HG02678 (cell line): ENCODE results near the gene CENPL.
"Not testable (repeated sequence)": the region's sequence is repeated elsewhere in the genome, so short reads cannot be mapped to it uniquely, and the experiment has no call there.

Experiments used
- ATAC-seq: cut with Tn5 transposase; IDR thresholded peaks from one replicate; pipeline ENCODE4 v1.9.1; 2021; ENCODE audit warnings: mild to moderate bottlenecking, moderate library complexity; ENCODE audit not compliant: unreplicated experiment

Gene CENPL, protein sequence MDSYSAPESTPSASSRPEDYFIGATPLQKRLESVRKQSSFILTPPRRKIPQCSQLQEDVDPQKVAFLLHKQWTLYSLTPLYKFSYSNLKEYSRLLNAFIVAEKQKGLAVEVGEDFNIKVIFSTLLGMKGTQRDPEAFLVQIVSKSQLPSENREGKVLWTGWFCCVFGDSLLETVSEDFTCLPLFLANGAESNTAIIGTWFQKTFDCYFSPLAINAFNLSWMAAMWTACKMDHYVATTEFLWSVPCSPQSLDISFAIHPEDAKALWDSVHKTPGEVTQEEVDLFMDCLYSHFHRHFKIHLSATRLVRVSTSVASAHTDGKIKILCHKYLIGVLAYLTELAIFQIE

DNA sequence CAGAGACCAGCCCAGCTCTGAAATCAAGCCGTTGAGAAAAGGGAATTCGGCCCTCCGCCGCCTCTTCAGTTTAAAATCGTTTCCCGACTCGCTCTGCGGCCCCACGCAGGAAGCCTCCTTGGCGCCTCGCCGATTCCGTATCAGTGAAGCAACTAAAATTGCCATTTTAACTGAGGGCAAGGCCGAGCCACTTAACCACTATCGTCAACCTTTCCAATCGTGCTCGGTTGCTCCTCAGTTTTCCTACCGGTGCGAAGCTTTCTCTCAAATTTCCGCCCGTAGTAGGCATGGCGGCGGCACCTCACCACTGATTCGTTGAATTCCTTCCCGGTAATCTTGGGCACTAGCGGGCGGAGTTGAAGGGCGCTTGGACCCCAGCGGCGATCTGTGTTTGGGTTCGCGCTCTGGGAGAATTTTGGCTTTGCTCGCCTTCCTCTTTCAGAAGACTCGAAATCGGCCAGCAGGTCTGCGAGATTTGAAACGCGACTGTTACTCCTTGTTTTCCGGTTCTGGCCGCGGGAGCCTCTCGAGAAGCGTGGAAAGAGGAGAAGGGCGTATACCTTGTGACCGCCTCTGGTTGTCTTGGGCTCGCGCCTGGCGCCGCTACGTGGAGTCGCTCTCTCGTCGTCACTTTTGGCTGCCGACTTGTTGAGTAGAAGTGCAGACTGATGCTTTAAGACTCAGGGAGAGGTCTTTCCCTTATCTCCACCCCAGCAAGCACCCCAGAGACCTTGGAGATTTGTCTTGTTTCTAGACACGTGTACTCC is at the start of gene CENPL, which contains the start of gene DARS2:
Gene CENPL (minus strand): TSS at position 569 of the 767 bp plus-strand sequence. CDS start 13,584 bp downstream, outside the sequence.
Gene DARS2 (plus strand): TSS at position 359 of the 767 bp plus-strand sequence. CDS start 557 bp downstream, outside the sequence.
- ATAC-seq: peak; percentile 84

DNA sequence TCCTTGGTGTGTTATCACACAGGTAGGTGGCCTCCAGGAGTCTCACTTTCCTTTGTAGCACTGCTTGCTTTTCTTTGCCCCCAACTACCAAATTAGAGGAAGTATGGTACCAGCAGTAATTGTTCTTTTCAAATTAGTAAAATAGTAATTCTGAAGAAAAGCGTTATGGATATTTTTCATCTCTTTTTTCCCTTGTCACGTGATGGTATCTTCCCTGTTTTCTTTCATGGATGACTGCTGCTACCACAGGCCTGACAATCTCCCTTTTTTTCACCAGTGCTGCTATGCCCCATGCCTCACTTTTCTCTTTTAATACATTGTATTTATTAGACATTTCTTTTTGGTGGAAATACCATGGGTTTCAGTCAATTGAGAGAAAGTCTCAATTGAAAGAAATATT is 46.8 kb upstream of the CENPL start:
- no peak for ATAC-seq

DNA sequence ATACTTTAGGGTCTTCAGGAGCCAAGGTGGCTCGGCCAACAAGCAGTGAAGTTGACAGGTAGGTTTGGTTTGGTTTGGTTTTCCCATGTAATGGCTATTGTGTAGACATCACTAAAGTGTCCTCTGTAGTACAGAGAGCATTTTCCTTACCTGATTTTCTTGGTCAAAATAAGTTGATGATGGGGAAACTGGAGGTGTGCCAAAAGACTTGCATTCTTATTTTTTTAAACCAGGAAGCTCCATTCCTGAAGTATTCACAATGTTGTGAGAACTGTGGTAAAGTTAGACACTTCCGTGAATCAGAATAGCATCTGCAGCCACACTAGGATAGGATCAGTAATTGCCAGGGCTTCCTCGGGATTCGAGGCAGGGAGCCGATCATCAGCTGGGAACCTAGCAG is 46.4 kb upstream of the CENPL start:
- ATAC-seq: no peak

DNA sequence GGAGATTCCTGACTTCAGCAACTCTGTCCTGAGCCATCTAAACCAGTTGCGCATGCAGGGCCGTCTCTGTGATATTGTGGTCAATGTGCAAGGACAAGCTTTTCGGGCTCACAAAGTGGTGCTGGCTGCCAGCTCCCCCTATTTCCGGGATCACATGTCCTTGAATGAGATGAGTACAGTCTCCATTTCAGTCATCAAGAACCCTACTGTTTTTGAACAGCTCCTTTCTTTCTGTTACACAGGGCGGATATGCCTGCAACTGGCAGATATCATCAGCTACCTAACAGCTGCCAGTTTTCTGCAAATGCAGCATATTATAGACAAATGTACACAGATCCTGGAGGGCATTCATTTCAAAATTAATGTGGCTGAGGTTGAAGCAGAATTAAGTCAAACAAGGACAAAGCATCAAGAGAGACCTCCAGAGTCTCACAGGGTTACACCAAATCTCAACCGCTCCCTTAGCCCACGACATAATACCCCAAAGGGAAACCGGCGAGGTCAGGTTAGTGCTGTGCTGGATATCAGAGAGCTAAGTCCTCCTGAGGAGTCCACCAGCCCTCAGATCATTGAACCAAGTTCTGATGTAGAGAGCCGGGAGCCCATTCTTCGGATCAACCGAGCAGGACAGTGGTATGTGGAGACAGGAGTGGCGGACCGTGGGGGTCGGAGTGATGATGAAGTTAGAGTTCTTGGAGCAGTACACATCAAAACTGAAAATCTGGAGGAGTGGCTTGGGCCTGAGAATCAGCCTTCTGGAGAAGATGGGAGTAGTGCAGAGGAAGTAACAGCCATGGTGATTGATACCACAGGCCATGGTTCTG is 45.8 kb upstream of the CENPL start:
- ATAC-seq: no peak

DNA sequence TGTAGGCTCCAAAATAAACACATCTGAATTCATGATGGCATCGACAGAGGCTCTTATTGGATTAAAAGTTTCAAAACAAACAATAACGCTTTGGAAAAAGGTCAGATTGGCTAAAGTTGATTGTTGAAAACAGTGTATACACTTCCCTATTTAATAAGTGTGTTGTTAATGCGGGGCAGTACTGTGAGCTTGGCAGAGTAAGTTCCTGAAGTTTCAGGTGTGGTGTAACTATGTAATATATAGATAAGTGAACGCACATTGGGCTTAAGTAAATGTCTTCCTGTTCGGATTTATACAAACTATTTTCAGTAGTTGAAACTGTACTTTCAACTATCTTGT is 44.3 kb upstream of the CENPL start:
- ATAC-seq: no peak

DNA sequence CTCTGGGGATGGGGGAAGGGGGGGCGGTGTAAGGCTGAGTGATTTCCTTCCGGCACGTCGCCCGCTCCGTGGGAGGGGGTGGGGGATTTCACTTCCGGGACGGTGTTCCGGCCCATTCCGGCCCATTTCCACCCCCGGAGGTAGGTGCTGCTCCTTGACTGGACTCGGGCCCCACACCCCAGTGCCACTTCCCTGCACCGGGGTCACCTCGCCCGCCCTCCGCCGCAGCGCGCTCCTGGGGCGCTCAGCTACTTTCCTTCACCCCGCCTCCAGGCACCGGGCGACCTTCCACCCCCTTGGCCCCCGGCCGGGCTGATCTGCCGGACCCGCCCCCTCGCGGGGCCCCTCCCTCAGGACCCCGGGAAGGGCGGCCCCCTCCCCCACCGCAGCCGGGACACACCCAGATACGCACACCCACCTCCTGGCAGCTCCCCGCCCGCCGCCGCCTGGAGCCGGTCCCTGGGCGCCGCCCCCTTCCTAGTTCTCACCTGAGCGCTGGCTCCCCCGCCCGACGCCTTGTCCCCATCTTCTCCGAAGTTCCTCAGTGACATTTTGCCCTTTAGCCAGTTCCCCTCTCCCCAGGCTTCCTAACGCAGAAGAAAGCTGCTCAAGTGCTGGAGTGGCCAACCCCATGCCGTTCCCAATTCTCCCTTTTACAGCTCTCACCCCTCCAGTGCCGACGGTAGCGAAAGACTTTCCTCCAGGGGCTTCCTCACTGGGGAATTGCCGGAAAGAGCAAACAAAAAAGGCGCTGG is 43.8 kb upstream of the CENPL start, which contains the start of gene ZBTB37:
Gene ZBTB37 (plus strand): TSS at position 115 of the 755 bp plus-strand sequence. CDS start 1,846 bp downstream, outside the sequence.
- ATAC-seq: peak; percentile 63

DNA sequence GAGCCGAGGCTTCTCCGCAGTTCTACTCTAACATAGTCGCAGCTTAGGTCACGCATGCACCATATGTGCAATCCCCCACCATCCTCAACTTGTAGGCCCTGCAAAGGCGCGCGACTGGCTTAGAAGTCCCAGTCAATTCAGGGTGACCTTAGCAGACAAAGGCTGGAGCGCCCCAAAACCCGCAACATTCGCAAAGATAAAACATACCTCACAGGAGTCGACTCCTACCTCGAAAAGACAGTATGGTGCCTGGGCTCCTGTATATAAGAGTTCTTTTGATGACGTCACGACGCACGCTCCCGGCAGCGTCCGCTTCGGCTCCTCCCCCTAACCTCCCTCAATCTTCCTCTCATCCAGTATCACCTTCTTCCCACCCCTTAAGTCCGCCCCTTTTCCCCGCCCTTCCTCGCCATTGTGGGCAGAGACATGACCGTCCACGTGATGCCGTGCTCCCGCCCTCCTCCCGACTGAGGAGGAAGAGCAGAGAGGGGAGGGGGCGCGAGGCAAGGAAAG is 43.1 kb upstream of the CENPL start, which contains the start of gene GAS5:
Gene GAS5 (minus strand): TSS at position 237 of the 513 bp plus-strand sequence.
- peak; percentile 70 for ATAC-seq

DNA sequence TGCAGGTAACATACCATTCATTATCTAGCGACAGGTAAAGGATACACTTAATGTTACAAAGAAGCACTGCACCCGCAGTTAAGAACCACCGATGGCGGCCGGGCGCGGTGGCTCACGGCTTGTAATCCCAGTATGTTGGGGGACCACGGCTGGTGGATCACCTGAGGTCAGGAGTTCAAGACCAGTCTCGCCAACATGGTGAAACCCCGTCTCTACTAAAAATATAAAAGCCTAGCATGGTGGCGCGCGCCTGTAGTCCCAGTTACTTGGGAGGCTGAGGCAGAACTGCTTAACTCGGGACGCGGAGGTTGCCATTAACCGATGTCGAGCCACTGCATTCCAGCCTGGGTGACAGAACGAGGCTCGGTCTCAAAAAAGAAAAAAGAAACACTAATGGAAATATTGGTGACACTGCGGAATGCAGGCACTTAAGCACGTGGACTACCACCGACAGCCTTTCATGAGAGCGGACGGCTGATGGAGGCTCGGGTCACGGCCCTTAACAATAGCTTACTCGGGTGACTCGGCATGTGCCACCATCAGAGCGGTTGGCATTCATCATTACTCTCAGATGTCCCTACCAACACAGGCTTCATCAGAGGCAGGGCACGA is 42.6 kb upstream of the CENPL start:
- ATAC-seq: no peak

DNA sequence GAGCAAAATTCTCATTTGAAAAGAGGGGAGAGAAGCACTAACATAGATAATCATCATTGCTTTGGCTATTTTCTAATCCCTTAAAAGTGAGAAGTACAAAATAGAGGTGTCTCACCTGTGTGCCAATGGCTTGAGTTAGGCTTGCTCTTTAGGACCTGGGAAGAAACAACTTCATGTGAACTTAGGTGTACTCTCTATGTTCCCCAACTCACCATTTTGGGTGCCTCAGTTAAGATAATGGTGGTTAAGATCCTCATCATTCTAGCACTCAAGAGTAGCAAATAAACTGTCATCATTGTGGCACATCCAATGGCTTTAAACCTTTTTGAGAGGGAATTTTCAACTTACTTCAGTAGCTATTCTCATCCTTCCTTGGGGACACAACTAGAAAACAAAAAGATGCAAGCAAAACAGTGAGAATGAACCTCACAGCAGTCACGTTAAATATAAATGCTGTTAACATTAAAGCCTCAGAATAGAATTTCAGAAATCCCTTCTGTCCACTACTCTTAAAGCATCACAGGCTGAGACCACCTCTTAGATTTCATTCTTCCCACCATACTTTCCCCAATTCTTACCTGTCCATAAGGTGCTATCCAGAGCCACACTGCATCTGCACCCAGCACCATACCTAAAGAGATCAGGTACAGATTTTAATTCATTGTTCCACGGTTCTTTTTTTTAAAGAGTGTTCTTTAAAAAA is 41.9 kb upstream of the CENPL start:
- ATAC-seq: no peak

DNA sequence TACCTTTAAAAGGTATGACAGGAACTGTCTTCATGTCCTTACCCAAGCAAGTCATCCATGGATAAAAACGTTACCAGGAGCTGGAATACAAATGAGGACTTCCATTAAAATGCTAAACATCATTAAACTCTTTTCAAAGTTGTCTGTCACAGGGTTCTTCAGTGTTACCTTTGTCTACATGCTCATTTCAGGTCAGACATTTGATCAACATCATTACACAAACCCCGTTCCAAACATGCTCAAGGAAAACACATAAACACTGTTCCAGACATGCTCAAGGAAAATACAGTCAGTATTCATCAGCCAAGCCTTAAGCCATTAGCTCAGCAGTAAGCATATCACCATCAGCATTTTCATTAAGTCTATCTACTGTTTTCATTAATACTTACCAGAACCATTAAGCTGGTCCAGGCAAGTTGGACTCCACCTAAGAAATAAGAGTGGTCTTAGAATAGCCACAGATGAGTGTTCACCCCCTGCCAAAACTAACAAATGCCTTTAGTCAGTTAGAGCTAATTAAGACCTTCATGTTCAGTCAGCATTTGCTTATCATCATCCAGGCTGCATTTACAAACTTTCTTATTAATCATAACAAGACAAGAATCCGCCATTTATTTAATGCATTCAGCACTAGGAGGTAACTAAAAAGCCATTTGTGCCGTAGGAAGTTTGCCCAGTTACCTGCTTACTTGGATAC is 40.9 kb upstream of the CENPL start:
- ATAC-seq: no peak

DNA sequence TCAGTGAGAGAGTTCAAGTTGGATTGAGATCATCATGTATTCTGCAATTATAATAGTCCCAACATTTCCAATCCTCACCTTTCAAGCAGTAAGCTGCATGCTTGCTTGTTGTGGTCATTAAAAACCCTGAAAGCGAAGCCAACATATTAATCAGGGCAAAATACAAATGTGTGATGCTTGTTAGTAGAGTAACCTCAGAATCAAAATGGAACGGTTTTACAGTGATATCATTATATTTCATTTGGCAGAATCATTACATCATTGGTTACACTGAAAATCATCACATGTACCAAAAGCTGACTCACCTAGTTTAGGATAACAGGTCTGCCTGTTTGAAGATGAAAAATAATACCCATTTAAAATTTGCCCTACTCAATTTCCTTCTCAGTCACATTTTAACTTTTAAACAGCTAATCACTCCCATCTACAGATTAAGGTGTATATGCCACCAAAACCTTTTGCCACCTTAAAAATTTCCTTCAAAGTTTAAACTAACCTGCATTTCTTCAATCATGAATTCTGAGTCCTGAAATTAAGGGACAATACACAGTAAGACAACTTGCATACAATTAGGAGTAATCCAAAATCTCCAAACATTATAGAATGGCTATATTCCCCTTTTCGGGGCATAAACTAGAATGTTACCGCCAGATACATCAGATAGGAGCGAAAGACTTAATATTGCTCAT is 39.6 kb upstream of the CENPL start:
- no peak for ATAC-seq

DNA sequence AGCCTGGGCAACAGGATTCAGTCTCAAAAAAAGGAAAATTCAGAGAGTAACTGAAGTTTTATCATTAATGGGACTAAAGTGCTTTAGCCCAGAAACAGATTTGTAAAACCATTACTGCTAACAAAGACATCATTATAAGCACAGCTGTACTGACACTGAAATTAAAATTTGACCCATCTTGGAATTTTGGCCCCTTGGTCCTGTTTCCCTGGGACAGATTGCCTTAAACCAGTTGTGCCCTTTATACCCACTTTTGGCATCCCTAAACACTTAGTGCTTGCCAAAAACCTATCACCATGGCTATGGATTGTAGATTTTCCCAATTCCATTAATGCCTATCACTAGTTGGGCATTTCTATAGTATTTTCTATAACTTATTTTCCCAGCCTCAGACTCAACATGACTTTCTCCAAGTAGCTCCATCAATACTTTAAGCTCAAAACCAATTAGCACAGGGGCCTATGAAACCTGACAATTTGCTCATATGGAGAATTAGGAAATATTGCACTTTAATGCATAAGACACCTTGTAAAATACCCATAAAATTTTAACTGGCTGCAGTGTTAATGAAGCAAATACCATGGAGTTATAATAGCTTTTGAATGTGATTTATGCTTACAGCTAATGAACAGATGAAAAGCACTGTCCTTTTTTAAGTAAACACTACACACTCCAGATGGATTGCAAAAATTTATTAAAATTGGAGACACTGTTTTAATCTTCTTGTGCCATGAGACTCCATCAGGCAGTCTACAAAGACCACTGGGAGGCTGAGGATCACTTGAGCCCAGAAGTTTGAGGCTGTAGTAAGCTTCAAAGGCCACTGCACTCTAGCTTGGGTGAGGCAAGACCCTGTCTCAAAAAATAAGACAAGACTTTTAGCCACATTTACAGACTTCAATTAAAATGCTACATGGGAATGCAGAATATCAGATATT is 38.8 kb upstream of the CENPL start:
- no peak for ATAC-seq

DNA sequence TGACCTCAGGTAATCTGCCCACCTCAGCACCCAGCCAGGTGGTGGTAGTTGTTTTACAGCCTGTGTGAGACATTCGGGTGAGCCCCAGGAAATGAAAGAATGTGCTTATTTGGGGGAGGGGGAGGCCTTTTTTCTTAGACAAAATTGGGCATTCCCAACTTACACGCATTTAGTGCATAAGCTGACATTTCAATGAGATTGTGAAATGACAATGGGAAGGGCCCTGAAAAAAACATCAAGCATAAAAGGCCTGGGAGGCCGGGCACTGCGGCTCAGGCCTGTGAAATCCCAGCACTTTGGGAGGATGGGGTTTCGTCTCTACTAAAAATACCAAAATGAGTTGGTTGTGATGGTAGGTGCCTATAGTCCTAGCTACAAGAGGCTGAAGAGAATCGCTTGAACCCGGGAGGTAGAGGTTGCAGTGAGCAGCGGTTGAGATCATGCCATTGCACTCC is 38.1 kb upstream of the CENPL start:
- ATAC-seq: no peak

DNA sequence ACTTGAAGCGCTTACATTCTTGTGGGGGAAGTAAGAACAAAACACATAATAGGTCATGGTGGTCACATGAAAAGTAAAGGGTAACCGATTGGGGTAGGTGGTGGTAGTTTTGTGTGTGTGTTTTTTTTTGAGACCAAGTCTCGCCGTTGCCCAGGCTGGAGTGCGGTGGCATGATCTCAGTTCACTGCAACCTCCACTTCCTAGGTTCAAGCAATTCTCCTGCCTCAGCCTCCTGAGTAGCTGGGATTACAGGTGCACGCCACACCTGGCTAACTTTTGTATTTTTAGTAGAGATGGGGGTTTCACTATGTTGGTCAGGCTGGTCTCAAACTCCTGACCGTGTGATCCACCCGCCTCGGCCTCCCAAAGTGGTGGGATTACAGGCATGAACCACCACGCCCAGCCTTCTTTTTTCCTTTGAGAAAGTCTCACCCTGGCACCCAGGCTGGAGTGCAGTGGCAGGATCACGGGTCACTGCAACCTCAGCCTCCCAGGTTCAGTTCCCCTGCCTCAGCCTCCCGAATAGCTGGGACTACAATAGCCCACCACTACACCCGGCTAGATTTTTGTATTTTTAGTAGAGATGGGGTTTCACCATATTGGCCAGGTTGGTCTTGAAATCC is 37.6 kb upstream of the CENPL start:
- ATAC-seq: not testable (repeated sequence)

DNA sequence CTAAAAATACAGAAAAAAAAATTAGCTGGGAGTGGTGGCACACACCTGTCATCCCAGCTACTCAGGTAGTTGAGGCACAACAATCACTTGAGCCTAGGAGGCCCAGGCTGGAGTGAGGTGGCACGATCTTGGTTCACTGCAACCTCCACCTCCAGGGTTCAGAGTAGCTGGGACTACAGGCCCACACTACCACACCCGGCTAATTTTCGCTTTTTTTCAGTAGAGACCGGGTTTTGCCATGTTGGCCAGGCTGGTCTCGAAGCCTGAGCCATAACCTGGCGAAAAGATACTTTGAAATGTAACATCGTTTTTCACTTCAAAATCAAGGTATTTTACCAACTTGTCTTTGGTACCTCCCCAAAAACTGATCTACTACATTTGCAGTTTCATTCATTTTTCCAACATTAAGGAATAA is 37.1 kb upstream of the CENPL start:
- ATAC-seq: no peak

DNA sequence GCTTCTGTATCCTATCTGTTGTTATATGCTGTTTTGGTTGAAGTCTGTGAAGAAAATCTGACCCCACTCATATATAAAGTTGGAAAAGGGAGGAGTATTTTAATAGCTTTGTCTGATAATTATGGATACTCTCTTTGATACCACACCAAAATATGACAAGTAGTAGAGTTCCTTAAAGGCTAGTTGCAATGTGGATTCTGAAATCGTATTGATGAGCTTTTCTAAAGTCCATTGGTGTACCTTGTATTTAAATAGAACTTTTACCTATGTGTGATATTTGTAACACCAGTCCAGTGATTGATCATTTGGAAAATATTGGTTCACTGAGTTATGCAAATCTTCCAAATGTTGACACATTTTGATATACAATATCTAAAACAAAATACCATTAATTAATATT is 35.4 kb upstream of the CENPL start:
- ATAC-seq: no peak
